ENCODE measurements around the gene ANKRD23. TPM values are rescaled to one million over a fixed set of nuclear protein-coding genes. Genes with fewer than 3 reads are reported as not detected.

ANKRD23 gene
- total RNA-seq, 1 donor from 2014 or later = 1.7 TPM

DNA sequence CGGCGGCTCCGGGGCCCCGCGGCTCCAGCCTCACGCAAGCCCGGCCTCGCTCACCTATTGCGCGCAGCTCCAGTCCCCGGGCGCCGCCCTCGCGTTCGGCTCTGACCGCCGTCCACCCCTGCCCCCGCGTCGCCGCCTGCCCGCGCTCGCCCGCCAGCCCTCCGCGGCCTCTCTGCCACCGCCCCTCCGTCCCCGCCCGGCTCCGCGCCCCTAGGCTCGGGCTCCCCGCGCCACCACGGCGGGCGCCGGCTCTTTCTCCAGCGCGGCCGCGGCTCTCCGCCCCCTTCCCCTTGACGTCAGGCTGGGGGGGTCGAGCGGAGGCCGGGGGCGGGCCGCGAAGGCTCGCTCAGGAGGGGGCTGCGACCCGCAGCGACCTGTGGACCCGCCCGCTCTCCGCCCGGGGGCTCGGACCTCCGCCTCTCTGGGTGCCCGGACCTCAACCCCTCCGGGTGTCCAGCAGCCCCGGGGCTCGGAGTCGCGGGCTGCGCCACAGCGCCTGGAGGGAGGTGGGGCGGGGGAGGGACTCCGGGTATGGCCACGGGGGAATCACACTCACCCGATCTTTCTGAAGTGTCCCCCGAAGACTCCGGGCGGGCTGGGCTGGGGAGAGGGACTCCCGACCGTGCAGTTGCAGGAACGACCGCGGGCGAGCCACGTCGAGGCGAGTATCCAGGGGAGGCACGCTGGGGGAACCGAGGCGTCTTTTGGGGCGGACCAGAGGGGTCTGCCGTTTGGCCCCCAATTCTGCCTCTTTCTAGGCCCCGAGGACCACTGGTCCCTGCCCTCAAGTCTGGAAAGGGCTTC, 26.2 kb upstream of the ANKRD23 start, which contains the start of gene SEMA4C:
TSS of gene SEMA4C (minus strand) at position 259 of the 804 bp plus-strand sequence. CDS start 2,194 bp downstream, outside the sequence.
- Histone ChIP-seq H3K36me3 (peaks cover 19% of the 10 kb centered on the region), H3K4me3 (peak within 1 kb of the TSS; percentile 91), H3K9me3 (no peaks in the 10 kb centered on the region), H3K27ac (peak within 1 kb of the TSS; percentile 94), H3K27me3 (no peaks in the 10 kb centered on the region), H3K4me1 (peaks cover 55% of the 10 kb centered on the region)
- ATAC-seq = peak; percentile 59
- intact Hi-C loops (cut with DNase I) = loop anchor here (5.0 kb wide), 1 partner anchor 82 kb away; no protein-coding TSS in a partner anchor
- peak; percentile 84 for DNase-seq
- TF ChIP-seq, protein P1, sequence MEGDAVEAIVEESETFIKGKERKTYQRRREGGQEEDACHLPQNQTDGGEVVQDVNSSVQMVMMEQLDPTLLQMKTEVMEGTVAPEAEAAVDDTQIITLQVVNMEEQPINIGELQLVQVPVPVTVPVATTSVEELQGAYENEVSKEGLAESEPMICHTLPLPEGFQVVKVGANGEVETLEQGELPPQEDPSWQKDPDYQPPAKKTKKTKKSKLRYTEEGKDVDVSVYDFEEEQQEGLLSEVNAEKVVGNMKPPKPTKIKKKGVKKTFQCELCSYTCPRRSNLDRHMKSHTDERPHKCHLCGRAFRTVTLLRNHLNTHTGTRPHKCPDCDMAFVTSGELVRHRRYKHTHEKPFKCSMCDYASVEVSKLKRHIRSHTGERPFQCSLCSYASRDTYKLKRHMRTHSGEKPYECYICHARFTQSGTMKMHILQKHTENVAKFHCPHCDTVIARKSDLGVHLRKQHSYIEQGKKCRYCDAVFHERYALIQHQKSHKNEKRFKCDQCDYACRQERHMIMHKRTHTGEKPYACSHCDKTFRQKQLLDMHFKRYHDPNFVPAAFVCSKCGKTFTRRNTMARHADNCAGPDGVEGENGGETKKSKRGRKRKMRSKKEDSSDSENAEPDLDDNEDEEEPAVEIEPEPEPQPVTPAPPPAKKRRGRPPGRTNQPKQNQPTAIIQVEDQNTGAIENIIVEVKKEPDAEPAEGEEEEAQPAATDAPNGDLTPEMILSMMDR (IDR thresholded peaks at IDR 0.05) = no peak

DNA sequence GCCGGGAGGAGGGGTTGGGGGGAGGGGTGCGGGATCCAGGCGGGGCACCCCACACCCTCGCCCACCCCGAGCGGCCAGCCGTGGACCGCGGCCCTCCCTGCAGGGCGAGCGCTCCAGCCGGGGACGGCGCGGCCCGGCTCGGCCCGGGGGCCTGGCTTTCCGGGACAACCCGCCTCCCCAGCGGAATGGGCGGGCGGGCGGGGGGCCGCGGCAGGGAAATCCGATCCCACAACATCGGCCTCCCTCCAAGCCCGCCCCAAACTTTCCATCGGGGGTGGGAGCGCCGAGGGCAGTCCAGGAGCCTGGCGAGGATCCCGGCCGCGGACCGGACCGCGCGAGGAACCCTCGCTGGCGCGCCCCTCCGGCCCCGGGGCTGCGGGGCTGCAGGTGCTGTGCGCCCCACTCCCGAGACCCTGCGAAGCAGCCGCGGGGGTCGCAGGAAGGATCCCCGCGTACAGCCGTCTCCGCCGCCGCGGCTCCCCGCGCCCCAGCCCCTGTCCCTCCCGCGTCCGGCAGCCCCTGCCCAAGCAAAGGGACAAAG, 25.5 kb upstream of the ANKRD23 start:
- peaks cover 59% of the 10 kb centered on the region for H3K4me1 ChIP-seq

DNA sequence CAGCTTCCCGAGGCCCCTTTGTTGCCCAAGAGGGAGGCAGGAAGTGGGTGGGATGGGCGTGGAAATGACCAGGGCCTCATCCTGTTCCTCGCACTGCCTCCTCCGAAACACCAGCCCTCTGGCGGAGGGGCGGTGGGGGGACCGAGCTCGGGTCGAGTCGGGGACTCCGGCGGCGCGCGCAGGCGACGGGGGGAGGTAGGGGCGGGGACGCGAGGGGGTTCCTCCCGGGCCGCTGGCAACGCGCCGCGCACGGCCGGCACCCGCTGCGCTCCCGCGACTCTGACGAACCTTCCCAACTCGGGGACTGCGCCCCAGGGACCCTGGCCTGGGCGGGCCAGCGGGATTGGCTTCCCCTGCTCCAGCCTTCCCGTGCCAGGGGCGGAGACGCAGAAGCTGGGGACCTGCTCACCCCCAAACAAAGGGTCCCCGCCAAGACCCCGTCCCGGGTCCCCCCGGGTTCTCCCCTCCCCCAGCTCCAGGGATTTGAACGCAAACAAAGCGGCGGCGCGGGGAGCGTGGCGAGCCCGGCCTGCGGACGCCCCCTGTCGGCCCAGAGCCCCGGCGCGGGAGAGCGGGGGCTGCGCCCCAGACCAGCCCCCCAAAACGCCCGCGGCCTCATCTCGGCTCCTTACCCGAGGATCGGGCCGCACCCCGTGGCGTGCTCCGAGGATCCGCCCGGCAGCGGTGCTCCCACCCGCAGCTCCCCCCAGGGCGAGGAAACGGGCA, 24.9 kb upstream of the ANKRD23 start:
- ATAC-seq (peak; percentile 77), DNase-seq (peak; percentile 91)
- Histone ChIP-seq H3K9me3 (no peaks in the 10 kb centered on the region), H3K36me3 (peaks cover 32% of the 10 kb centered on the region), H3K27me3 (no peaks in the 10 kb centered on the region), H3K4me1 (peaks cover 54% of the 10 kb centered on the region), H3K4me3 (peak overlapping the region; percentile 91), H3K27ac (peak overlapping the region; percentile 94)
- intact Hi-C loops (cut with DNase I) = loop anchor here (5.0 kb wide), 1 partner anchor 84 kb away; no protein-coding TSS in a partner anchor
- TF ChIP-seq, protein P1 (IDR thresholded peaks at IDR 0.05) = peak; percentile 64

More for the DNA sequence above, 25.5 kb upstream of the ANKRD23 start:
- Histone ChIP-seq H3K27me3 (no peaks in the 10 kb centered on the region), H3K36me3 (peaks cover 26% of the 10 kb centered on the region), H3K4me3 (peak overlapping the region; percentile 91), H3K27ac (peak overlapping the region; percentile 94), H3K9me3 (no peaks in the 10 kb centered on the region)
- DNase-seq (peak; percentile 88), ATAC-seq (peak; percentile 54)
- intact Hi-C loops (cut with DNase I) = loop anchor here (5.0 kb wide), 1 partner anchor 83 kb away; no protein-coding TSS in a partner anchor
- TF ChIP-seq, protein P1 (IDR thresholded peaks at IDR 0.05) = no peak

DNA sequence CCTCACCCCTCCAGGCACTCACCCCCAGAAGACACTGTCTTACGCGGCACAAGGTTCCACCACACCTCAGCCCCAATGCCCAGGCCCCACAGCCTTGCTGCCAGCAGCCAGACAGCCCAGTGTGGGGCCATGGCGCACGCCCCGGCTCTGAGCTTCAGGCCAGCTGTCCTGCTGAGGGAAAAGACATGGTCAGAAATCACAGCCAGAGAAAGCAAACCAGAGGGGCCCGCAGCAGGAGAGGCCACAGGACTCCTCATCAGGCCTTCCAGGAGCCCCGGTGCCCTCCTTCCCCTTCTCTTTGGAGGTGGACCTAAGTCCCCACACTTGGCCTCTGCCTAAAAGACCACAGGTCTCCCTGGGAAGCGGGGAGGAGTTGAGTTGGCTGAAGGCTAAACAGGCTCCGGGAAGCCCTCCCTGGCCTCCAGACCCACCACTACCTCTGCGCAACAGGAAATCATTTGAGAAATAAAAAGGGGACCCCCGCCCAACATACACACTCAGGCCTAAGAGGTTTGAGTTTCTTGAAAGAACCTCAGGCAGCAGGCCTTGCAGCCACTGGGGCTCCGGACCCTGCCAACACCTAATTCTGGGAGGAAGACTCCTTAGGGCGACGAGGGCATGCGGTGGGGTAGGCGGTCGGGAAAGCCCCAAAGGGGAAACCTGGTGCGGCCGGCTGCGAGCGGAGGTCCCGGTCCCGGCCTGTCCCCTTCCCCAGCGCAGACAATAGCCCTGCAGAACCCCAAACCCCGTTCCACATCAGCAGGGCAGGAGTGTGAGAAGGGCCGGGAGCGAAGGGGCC, 24.1 kb upstream of the ANKRD23 start:
- no peaks in the 10 kb centered on the region for H3K27me3 ChIP-seq
- H3K9me3 ChIP-seq = no peaks in the 10 kb centered on the region
- peaks cover 46% of the 10 kb centered on the region for H3K4me1 ChIP-seq
- TF ChIP-seq, protein P1 (IDR thresholded peaks at IDR 0.05) = no peak
- H3K4me3 ChIP-seq = peak overlapping the region; percentile 91
- no peak for DNase-seq
- ATAC-seq = no peak
- H3K27ac ChIP-seq = peak overlapping the region; percentile 94
- intact Hi-C loops (cut with DNase I) = loop anchor here (5.0 kb wide), 1 partner anchor 84 kb away; no protein-coding TSS in a partner anchor
- H3K36me3 ChIP-seq = peaks cover 40% of the 10 kb centered on the region

All from upper lobe of right lung (tissue), 1 donor.